Mucosa of stomach (tissue), 1 donor: Measurements from ENCODE around the gene LRRC8D.

ENCODE experiments used
- H3K27me3 ChIP-seq: one replicate; pipeline ENCODE4 v1.7.0; 2013; ENCODE audit warnings: mild to moderate bottlenecking, low read length; ENCODE audit not compliant: control insufficient read depth, insufficient read depth
- H3K36me3 ChIP-seq: one replicate; pipeline ENCODE4 v1.7.0; 2013; ENCODE audit warnings: low read length; ENCODE audit not compliant: control insufficient read depth, insufficient read depth
- H3K4me1 ChIP-seq: one replicate; pipeline ENCODE4 v1.7.0; 2013; ENCODE audit warnings: mild to moderate bottlenecking, low read length; ENCODE audit not compliant: control insufficient read depth, insufficient read depth
- H3K4me3 ChIP-seq: one replicate; pipeline ENCODE4 v1.7.0; 2013; ENCODE audit warnings: low read length
- H3K9ac ChIP-seq: one replicate; pipeline ENCODE4 v1.7.0; 2013; ENCODE audit warnings: mild to moderate bottlenecking, low read length, moderate library complexity
- H3K9me3 ChIP-seq: one replicate; pipeline ENCODE4 v1.7.0; 2013; ENCODE audit warnings: mild to moderate bottlenecking, low read length, moderate library complexity; ENCODE audit not compliant: control insufficient read depth
- donor health status: Pancreatic carcinoma.

Gene LRRC8D

GRCh38 chr1:89906088-89906487 is 85.3 kb downstream of the LRRC8D start:
- Histone ChIP-seq H3K9me3 (no peaks in the 10 kb centered on the region), H3K9ac (no peak overlapping the region), H3K36me3 (no peaks in the 10 kb centered on the region), H3K27me3 (no peaks in the 10 kb centered on the region), H3K4me1 (peaks cover 11% of the 10 kb centered on the region), H3K4me3 (no peak overlapping the region)

GRCh38 chr1:89907727-89908212 is 86.9 kb downstream of the LRRC8D start:
- Histone ChIP-seq H3K4me3 (no peak overlapping the region), H3K9me3 (no peaks in the 10 kb centered on the region), H3K4me1 (peaks cover 11% of the 10 kb centered on the region), H3K36me3 (no peaks in the 10 kb centered on the region), H3K9ac (no peak overlapping the region), H3K27me3 (no peaks in the 10 kb centered on the region)

GRCh38 chr1:89908273-89908671 is 87.4 kb downstream of the LRRC8D start:
- Histone ChIP-seq H3K36me3 (no peaks in the 10 kb centered on the region), H3K4me3 (no peak overlapping the region), H3K9ac (no peak overlapping the region), H3K27me3 (no peaks in the 10 kb centered on the region), H3K4me1 (peaks cover 11% of the 10 kb centered on the region), H3K9me3 (no peaks in the 10 kb centered on the region)

DNA sequence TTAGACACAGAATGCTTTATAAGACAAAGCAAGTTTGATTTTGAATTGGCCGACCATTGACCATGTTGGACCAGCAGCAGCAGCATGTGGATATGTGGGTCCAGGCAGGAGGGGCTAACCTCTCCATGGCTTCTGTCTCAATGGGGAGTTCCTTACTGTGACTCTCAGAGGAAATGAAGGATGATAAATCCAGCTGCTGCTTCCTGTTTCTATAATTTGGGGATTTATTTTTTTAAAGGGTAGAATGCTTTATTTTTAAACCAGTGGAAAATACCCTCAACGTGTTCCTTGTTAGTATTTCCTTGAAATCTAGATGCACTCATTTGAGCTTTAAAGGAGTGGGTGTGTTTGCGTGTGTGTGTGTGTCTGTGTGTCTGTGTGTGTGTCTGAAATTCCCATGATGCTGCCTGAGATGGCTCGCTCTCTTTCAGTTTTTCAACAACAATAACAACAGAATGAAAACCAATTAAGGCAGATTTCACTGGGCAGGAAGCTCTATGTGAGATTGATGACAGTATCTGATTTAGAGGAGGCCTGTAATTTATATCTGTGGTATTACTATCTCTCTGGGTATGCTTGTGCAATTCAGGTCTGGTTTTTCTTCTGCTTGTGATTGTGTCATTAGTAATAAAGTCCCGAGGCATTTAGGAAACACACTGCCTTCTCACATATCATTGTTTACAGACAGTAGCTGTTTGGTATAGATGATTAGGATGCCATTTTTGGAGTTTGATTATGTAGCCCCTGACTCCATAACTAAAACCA is 88.0 kb downstream of the LRRC8D start:
- Histone ChIP-seq H3K27me3 (no peaks in the 10 kb centered on the region), H3K4me1 (peaks cover 11% of the 10 kb centered on the region), H3K36me3 (no peaks in the 10 kb centered on the region), H3K9ac (no peak overlapping the region), H3K9me3 (no peaks in the 10 kb centered on the region), H3K4me3 (no peak overlapping the region)

GRCh38 chr1:89910268-89910667 is 89.4 kb downstream of the LRRC8D start:
- Histone ChIP-seq H3K27me3 (no peaks in the 10 kb centered on the region), H3K36me3 (no peaks in the 10 kb centered on the region), H3K4me3 (no peak overlapping the region), H3K4me1 (peaks cover 11% of the 10 kb centered on the region), H3K9me3 (no peaks in the 10 kb centered on the region), H3K9ac (no peak overlapping the region)

GRCh38 chr1:89910780-89911179 is 89.9 kb downstream of the LRRC8D start:
- Histone ChIP-seq H3K36me3 (no peaks in the 10 kb centered on the region), H3K4me3 (no peak overlapping the region), H3K9ac (no peak overlapping the region), H3K4me1 (peaks cover 11% of the 10 kb centered on the region), H3K9me3 (no peaks in the 10 kb centered on the region), H3K27me3 (no peaks in the 10 kb centered on the region)

DNA sequence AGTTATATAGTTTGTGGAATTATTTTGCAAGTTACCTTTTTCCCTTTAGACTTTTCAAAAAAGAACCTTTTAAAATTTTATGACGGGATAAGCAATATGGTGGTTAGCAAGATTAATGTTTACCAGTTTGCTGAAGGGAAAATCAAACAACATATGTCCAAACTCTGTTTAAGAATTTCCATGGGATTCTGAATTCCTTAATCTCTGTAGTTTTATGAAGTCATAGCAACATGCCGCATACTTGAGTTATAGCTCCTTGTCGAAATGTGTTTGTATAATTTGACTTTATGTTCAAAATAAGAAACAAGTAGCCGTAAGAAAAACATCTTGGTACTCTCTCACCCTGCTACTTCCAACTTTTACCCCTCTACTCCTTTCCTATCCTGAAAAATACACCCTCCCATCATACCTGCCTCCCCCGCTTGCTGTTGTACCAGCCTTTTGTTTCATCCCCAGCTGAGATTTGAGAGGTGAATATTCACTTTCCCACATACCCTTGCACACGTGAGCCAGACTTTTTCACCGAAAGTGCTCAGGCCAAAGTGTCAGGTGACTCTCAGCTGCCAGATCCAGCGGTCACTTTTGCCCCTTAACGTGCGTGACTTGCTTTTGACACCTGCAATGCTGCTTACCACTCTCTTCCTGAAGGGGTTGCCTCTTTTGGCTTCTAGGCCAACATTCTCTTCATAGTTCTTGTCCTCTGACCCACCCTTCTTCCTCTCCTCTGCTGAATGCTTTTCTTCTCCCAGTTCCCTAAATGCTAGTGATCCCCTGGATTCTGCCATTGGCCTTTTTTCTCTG is 90.6 kb downstream of the LRRC8D start:
- H3K27me3 ChIP-seq = no peaks in the 10 kb centered on the region
- no peak overlapping the region for H3K4me3 ChIP-seq
- peaks cover 8% of the 10 kb centered on the region for H3K4me1 ChIP-seq
- H3K36me3 ChIP-seq = no peaks in the 10 kb centered on the region
- no peak overlapping the region for H3K9ac ChIP-seq
- H3K9me3 ChIP-seq = no peaks in the 10 kb centered on the region

DNA sequence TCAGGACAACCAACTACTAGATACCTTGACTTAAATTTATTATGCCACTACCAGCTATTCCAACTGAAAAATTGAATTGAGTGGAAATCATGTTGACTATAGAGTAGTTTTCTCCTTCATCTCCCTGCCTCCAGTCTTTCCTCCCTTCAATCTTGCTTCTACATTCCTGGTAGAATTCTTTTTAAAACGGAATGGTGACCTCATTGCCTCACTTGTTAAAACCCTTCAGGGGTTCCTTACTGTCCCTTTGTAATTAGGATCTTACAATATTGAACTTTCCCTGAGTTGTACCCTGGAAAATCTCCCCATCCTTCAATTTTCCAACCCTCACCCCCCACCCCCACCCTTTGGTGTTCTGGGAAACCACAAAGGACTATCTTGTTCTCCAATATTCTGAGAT is 91.2 kb downstream of the LRRC8D start:
- no peaks in the 10 kb centered on the region for H3K27me3 ChIP-seq
- H3K4me3 ChIP-seq = no peak overlapping the region
- H3K4me1 ChIP-seq = peaks cover under 1% of the 10 kb centered on the region
- H3K36me3 ChIP-seq = no peaks in the 10 kb centered on the region
- no peaks in the 10 kb centered on the region for H3K9me3 ChIP-seq
- no peak overlapping the region for H3K9ac ChIP-seq

- no peaks in the 10 kb centered on the region for H3K36me3 ChIP-seq
- no peaks in the 10 kb centered on the region for H3K27me3 ChIP-seq
- no peaks in the 10 kb centered on the region for H3K4me1 ChIP-seq
- no peaks in the 10 kb centered on the region for H3K9me3 ChIP-seq
- no peak overlapping the region for H3K9ac ChIP-seq
- no peak overlapping the region for H3K4me3 ChIP-seq
Observed at GRCh38 chr1:89913353-89914095, 92.7 kb downstream of the LRRC8D start.

DNA sequence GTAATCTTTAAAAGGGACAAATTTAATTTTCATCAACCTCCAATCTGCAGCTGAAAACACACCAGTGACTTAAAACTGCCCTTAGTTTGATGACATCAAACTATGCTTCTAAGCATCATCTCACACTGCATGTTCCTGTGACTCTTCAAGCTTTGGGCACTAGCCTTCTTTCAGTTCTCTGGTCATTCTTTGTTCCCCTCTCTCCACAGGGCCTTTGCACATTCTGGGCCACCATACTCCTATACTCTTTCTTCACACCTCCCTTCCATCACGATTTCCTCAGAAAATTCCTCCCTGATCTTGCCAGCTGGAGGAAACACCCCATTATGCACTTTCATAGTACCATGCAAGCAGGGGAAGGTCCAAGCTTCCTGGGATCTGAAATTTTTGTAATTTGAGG is 96.5 kb downstream of the LRRC8D start:
- Histone ChIP-seq H3K9ac (no peak overlapping the region), H3K36me3 (no peaks in the 10 kb centered on the region), H3K9me3 (no peaks in the 10 kb centered on the region), H3K4me3 (no peak overlapping the region), H3K4me1 (no peaks in the 10 kb centered on the region), H3K27me3 (no peaks in the 10 kb centered on the region)

- no peak overlapping the region for H3K9ac ChIP-seq
- H3K4me3 ChIP-seq = no peak overlapping the region
- no peaks in the 10 kb centered on the region for H3K4me1 ChIP-seq
- H3K27me3 ChIP-seq = no peaks in the 10 kb centered on the region
- no peaks in the 10 kb centered on the region for H3K36me3 ChIP-seq
- H3K9me3 ChIP-seq = no peaks in the 10 kb centered on the region
Observed at GRCh38 chr1:89918127-89918793, 97.4 kb downstream of the LRRC8D start.
